ENCODE results near the gene TP53BP1. TPM values are rescaled to one million over a fixed set of nuclear protein-coding genes. Genes with fewer than 3 reads are reported as not detected.

Gene TP53BP1
- total RNA-seq, 1 donor from 2014 or later: 44.1 TPM

DNA sequence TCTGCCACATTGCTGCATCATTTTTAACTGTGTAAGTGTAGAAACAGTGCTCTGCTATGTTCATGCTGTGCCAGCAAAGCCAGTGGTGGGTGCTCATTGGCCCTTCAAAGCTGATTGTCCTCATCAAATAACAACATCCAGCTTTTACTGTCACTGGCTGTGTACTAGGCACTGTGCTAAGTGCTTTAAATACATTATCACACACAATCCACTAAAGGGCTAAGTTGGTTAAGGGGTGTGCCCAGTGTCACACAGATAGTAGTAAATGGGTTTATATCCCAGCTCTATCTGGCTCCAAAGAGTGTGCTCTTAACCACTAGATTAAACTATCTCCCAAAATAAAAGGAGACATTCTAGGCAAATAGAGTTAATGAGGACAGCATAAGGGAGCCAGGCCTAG is 114.4 kb downstream of the TP53BP1 start:
- no peak overlapping the region for H3K4me3 Mint-ChIP-seq
- H3K36me3 Mint-ChIP-seq (ENCODE audit: low read depth): peaks cover 43% of the 10 kb centered on the region
- H3K4me1 Mint-ChIP-seq (ENCODE audit: low read depth): peaks cover 15% of the 10 kb centered on the region
- intact Hi-C loops (cut with micrococcal nuclease): no loop called here
- no peaks in the 10 kb centered on the region for H3K27me3 Mint-ChIP-seq (ENCODE audit: insufficient read depth)
- H3K9me3 Mint-ChIP-seq: no peaks in the 10 kb centered on the region
- DNase-seq (ENCODE audit: low spot score): no peak
- no peak overlapping the region for H3K27ac Mint-ChIP-seq

GRCh38 chr15:43376017-43376705 is 116.8 kb downstream of the TP53BP1 start:
- peaks cover 42% of the 10 kb centered on the region for H3K36me3 Mint-ChIP-seq (ENCODE audit: low read depth)
- DNase-seq (ENCODE audit: low spot score): peak; percentile 22
- no peak overlapping the region for H3K27ac Mint-ChIP-seq
- intact Hi-C loops (cut with micrococcal nuclease): no loop called here
- no peak overlapping the region for H3K4me3 Mint-ChIP-seq
- no peaks in the 10 kb centered on the region for H3K9me3 Mint-ChIP-seq
- no peaks in the 10 kb centered on the region for H3K27me3 Mint-ChIP-seq (ENCODE audit: insufficient read depth)
- H3K4me1 Mint-ChIP-seq (ENCODE audit: low read depth): peaks cover 32% of the 10 kb centered on the region

DNA sequence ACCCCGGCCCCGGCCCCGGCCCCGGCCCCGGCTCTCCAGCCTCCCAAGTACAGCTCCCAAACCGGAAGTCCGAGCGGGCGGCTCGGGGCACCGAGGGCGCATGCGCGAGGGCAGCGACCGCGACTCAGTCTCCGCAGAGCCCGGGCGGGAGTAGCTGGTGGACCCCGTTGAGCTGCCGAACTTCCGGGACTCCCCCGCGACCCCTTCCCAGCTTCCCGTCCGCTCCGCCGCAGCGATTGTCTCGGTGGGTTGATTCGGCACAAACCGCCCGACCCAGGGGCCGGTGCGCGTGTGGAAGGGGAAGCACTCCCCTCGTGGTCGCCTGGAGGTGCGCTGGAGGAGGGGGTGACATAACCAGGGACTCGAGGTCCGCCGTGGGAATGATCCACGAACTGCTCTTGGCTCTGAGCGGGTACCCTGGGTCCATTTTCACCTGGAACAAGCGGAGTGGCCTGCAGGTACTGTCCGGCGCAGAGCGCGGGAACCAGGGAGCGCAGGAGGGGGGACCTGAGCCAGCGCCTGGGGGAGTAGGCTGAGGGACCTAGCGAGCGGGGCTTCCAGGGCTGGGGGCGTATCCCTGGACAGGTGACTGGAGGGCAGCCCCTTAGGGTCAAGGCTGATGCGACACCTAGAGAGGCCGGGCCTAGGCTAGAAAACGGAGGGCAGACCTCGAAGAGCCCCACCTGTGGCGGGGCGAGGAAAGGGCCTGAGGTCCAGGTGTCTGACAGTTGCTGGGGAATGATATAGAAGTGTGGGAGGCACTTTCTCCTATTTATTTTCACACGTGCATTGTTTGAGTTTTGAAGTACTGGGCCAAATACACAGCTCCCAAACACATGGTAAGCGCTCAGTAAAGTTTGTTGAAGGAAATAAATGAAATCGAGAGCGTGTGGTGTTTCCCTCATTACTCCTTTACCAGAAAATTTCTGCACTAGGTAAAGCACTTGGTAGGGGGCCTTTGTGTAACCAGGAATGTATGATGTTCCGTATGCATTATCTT is 121.7 kb downstream of the TP53BP1 start, which contains the start of the genes TUBGCP4 and ZSCAN29:
TUBGCP4 (plus strand) TSS at position 127 of the 1,000 bp plus-strand sequence; CDS start at position 381, 254 bp downstream.
ZSCAN29 (minus strand) TSS at position 69 of the 1,000 bp plus-strand sequence. CDS start 1,130 bp downstream, outside the sequence.
- Mint-ChIP-seq H3K4me1 (ENCODE audit: low read depth) (peaks cover 54% of the 10 kb centered on the region), H3K36me3 (ENCODE audit: low read depth) (peaks cover 52% of the 10 kb centered on the region), H3K4me3 (peak within 1 kb of the TSS; percentile 92), H3K27me3 (ENCODE audit: insufficient read depth) (no peaks in the 10 kb centered on the region), H3K9me3 (peaks cover 19% of the 10 kb centered on the region), H3K27ac (peak within 1 kb of the TSS; percentile 83)
- DNase-seq (ENCODE audit: low spot score): peak; percentile 77
- intact Hi-C loops (cut with micrococcal nuclease): loop anchor here (1.0 to 5.0 kb wide), 5 partner anchors 41 to 264 kb away; partner anchors contain the start of genes CCNDBP1, LCMT2, TP53BP1 and UBR1

DNA sequence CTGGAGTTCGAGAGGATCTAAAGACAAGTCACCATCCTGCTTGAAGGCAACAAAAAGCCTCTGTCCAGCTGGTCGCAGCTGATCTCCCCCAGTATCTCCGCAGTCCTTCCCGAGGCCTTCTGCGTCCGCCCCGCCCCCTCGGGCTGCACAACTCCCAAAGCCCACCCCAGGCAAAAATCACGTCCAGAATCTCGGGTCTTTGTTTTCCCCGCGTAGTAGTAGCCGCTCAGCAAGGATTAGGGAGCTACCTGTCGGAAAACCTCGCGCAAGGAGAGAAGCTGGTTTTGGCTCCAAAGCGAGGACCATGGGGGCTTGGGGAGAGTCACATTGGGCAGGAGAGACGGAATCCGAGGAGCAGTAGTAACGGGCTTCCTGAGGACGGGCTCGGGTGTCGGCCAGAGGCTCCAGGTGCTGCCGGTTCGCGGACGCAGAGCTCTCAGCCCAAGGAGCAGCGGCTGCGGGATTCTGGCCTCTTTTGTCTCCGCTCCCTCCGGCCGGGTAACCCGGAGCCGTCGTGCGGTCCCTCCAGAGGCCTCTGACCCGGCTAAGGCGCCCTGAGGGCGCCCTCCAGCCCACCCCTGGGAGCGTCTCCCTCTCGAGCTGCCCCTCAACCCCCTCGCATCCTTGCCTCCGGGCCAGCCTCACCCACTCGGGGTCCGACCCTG is 122.5 kb downstream of the TP53BP1 start:
- Mint-ChIP-seq H3K27ac (peak overlapping the region; percentile 83), H3K27me3 (ENCODE audit: insufficient read depth) (no peaks in the 10 kb centered on the region), H3K36me3 (ENCODE audit: low read depth) (peaks cover 56% of the 10 kb centered on the region), H3K4me1 (ENCODE audit: low read depth) (peaks cover 48% of the 10 kb centered on the region), H3K4me3 (peak overlapping the region; percentile 92), H3K9me3 (peaks cover 20% of the 10 kb centered on the region)
- intact Hi-C loops (cut with micrococcal nuclease): loop anchor here (5.0 kb wide), 3 partner anchors 122 to 263 kb away; partner anchors contain the start of genes CCNDBP1, TP53BP1 and UBR1
- no peak for DNase-seq (ENCODE audit: low spot score)

DNA sequence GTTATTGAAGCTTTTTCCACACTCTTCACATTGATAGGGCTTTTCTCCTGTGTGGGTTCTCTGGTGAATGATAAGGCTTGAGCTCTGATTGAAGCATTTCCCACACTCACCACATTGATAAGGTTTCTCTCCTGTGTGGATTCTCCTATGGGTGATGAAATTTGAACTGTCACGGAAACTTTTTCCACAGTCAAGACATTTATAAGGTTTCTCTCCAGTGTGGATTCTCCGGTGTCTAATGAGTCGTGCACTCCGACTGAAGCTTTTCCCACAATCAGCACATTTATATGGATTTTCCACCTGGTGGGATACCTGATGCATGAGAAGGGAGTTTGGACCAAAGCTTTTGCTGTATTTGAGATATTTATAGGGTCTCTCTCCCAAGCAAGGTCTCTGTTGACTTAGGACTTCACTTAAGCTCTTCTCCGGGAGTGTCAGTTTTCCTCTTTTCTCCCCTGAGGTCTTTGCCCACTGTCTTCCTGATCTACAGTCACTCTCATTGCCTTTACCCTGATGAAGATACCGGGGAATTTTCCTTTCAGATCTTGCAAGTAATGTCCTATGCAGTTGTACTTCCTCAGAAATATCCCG is 131.5 kb downstream of the TP53BP1 start:
- intact Hi-C loops (cut with micrococcal nuclease): no loop called here
- Mint-ChIP-seq H3K4me3 (no peak overlapping the region), H3K36me3 (ENCODE audit: low read depth) (peaks cover 79% of the 10 kb centered on the region), H3K27me3 (ENCODE audit: insufficient read depth) (no peaks in the 10 kb centered on the region), H3K4me1 (ENCODE audit: low read depth) (no peaks in the 10 kb centered on the region), H3K27ac (no peak overlapping the region), H3K9me3 (peaks cover 70% of the 10 kb centered on the region)
- DNase-seq (ENCODE audit: low spot score): no peak

DNA sequence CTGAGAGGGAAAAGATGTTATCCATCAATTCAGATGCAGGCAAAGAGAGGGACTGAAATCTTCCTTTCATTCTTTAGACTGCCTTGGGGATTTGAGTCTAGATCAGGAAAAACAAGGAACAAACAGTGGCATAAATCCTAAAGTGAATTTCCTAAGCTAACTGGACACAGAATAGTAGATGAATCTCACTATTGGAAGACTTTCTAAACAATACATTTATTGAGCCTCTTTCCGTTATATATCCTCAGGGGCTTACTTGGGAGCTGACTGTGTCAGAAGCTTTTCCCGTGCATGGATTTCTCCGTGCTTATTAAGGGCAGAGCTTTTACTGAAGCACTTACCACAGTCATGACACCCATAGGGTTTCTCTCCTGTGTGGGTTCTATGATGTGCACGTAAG is 132.1 kb downstream of the TP53BP1 start:
- DNase-seq (ENCODE audit: low spot score): no peak
- peaks cover 67% of the 10 kb centered on the region for H3K9me3 Mint-ChIP-seq
- intact Hi-C loops (cut with micrococcal nuclease): no loop called here
- H3K27me3 Mint-ChIP-seq (ENCODE audit: insufficient read depth): no peaks in the 10 kb centered on the region
- H3K36me3 Mint-ChIP-seq (ENCODE audit: low read depth): peaks cover 79% of the 10 kb centered on the region
- no peaks in the 10 kb centered on the region for H3K4me1 Mint-ChIP-seq (ENCODE audit: low read depth)
- no peak overlapping the region for H3K27ac Mint-ChIP-seq
- H3K4me3 Mint-ChIP-seq: no peak overlapping the region

Other genes with a start within 250 kb of the TP53BP1 start
- gene TGM5, start 226.2 kb downstream of the TP53BP1 start, total RNA-seq: not detected in 2 replicates
- not detected in 2 replicates for gene TGM7, start 190.9 kb downstream of the TP53BP1 start, total RNA-seq
- 15.4 and 15.7 TPM in 2 replicates for gene LCMT2, start 162.6 kb downstream of the TP53BP1 start, total RNA-seq
- 32.9 and 34.9 TPM in 2 replicates for gene ZSCAN29, start 122.1 kb downstream of the TP53BP1 start, total RNA-seq
- gene TUBGCP4, start 122.1 kb downstream of the TP53BP1 start, total RNA-seq: 46.5 and 47.2 TPM in 2 replicates
- gene MAP1A, start 24.5 kb upstream of the TP53BP1 start, total RNA-seq: 2.2 and 2.3 TPM in 2 replicates
- 64.1 and 74.6 TPM in 2 replicates for gene PPIP5K1, start 97.1 kb upstream of the TP53BP1 start, total RNA-seq
- gene CKMT1B, start 100.9 kb upstream of the TP53BP1 start, total RNA-seq: 0.44 and 0.86 TPM in 2 replicates
- gene STRC, start 125.6 kb upstream of the TP53BP1 start, total RNA-seq: 0.23 and 0.32 TPM in 2 replicates
- gene CATSPER2, start 155.7 kb upstream of the TP53BP1 start, total RNA-seq: 8.1 and 8.9 TPM in 2 replicates
- gene CKMT1A, start 200.7 kb upstream of the TP53BP1 start, total RNA-seq: 0.15 and 0.16 TPM in 2 replicates

Data from activated T-helper 1 cell treated with anti-CD3 and anti-CD28 coated beads, Interleukin-12 subunit alpha, Interleukin-12 subunit beta, Interleukin-2, Interleukin-4 antibody, amounts not matched to agents 30 ng/mL and 10 ng/mL and 1 ng/mL, durations not matched to agents 14 hours and 24 hours and 36 hours (primary cell).